ENCODE results near the gene FAM156A.
"Not testable (repeated sequence)": the region's sequence is repeated elsewhere in the genome, so short reads cannot be mapped to it uniquely, and the experiment has no call there.

The FAM156A gene

GRCh38 chrX:52909313-52909969 is 48.9 kb downstream of the FAM156A start:
- H3K27ac ChIP-seq (replicated peaks); DNase-seq (ENCODE audit: low read depth in 1 of 2, low spot score in 1 of 2); H3K27me3 ChIP-seq (ENCODE audit: insufficient read depth, poor library complexity, severe bottlenecking); H3K4me3 ChIP-seq (replicated peaks; ENCODE audit: insufficient read depth, low read length): not testable (repeated sequence)

GRCh38 chrX:52907900-52908299 is 50.4 kb downstream of the FAM156A start:
- not testable (repeated sequence) for H3K4me3 ChIP-seq (replicated peaks; ENCODE audit: insufficient read depth, low read length); H3K27ac ChIP-seq (replicated peaks); DNase-seq (ENCODE audit: low read depth in 1 of 2, low spot score in 1 of 2); H3K27me3 ChIP-seq (ENCODE audit: insufficient read depth, poor library complexity, severe bottlenecking)

DNA sequence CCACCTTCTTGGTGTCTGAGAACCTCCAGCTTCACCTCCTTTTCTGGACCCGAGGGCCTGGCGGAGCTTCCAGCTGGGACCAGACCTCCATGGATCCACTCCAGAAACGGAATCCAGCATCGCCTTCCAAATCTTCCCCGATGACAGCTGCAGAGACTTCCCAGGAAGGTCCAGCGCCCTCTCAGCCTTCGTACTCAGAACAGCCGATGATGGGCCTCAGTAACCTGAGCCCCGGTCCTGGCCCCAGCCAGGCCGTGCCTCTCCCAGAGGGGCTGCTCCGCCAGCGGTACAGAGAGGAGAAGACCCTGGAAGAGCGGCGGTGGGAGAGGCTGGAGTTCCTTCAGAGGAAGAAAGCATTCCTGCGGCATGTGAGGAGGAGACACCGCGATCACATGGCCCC is 51.2 kb downstream of the FAM156A start:
- H3K27me3 ChIP-seq (ENCODE audit: insufficient read depth, poor library complexity, severe bottlenecking); H3K4me3 ChIP-seq (replicated peaks; ENCODE audit: insufficient read depth, low read length); H3K27ac ChIP-seq (replicated peaks); DNase-seq (ENCODE audit: low read depth in 1 of 2, low spot score in 1 of 2): not testable (repeated sequence)

DNA sequence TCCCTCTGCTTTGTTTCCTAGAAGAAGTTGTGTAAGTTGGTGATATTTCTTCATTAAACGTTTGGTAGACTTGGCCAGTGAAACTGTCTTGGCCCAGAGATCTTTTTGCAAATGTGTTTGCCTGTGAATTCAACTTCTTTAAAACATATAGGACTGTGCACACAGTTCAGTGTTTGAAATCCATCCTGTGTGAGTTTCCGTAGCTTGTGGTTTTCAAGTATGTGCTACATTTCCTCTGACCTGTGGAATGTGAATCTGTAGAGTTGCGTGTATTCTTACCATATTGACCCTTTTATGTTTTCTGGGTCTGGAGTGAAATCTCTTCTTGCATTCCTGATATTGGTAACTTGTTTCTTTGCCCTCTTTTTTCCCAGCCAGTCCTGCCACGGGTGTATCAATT is 52.2 kb downstream of the FAM156A start:
- H3K27ac ChIP-seq (replicated peaks); DNase-seq (ENCODE audit: low read depth in 1 of 2, low spot score in 1 of 2); H3K27me3 ChIP-seq (ENCODE audit: insufficient read depth, poor library complexity, severe bottlenecking); H3K4me3 ChIP-seq (replicated peaks; ENCODE audit: insufficient read depth, low read length): not testable (repeated sequence)

DNA sequence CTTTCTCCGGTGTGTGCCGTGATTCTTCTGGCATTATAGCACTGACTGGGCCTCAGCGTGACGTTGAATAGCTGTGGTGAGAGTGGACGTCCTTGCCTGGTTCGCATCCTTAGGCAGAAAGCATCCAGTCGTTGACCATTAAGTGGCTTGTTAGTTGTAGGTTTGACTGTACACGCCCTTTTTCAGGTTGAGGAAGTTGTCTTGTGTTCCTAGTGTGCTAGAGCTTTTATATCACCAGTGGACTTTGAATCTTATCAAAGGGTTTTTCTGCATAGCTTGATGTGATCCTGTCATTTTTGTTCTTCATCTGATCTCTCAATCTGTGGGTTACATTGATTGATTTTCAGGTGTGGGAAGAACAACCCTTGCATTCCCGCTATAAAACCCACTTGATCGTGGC is 52.8 kb downstream of the FAM156A start:
- not testable (repeated sequence) for H3K27me3 ChIP-seq (ENCODE audit: insufficient read depth, poor library complexity, severe bottlenecking); H3K4me3 ChIP-seq (replicated peaks; ENCODE audit: insufficient read depth, low read length); DNase-seq (ENCODE audit: low read depth in 1 of 2, low spot score in 1 of 2); H3K27ac ChIP-seq (replicated peaks)

Data from HL-60 (cell line).